Measurements from ENCODE around the gene ASTN1.

ASTN1 gene

GRCh38 chr1:176876966-176877515, 287.5 kb downstream of the ASTN1 start:
- Histone ChIP-seq H3K9ac (ENCODE audit: low read depth in 1 of 2, low read length in 2 of 2) (no peak overlapping the region), H3K4me3 (ENCODE audit: low read depth in 1 of 2, low read length in 2 of 2) (no peak overlapping the region), H3K9me3 (ENCODE audit: control insufficient read depth in 1 of 2, low read length in 2 of 2) (no peaks in the 10 kb centered on the region), H3K4me1 (ENCODE audit: control insufficient read depth in 1 of 2, insufficient read depth in 2 of 2, low read length in 2 of 2) (no peaks in the 10 kb centered on the region), H3K27ac (ENCODE audit: low read depth, low read length) (no peak overlapping the region), H3K36me3 (ENCODE audit: control insufficient read depth in 1 of 2, insufficient read depth in 2 of 2, low read length in 2 of 2) (no peaks in the 10 kb centered on the region), H3K27me3 (ENCODE audit: control insufficient read depth in 1 of 2, insufficient read depth in 2 of 2, low read length in 2 of 2) (no peaks in the 10 kb centered on the region)

- H3K27ac ChIP-seq (ENCODE audit: low read depth, low read length): no peak overlapping the region
Measured at GRCh38 chr1:176869577-176869976, 294.9 kb downstream of the ASTN1 start.

GRCh38 chr1:176866011-176866714, 298.3 kb downstream of the ASTN1 start:
- no peaks in the 10 kb centered on the region for H3K4me1 ChIP-seq (ENCODE audit: control insufficient read depth in 1 of 2, insufficient read depth in 2 of 2, low read length in 2 of 2)
- H3K9ac ChIP-seq (ENCODE audit: low read depth in 1 of 2, low read length in 2 of 2): no peak overlapping the region
- no peaks in the 10 kb centered on the region for H3K9me3 ChIP-seq (ENCODE audit: control insufficient read depth in 1 of 2, low read length in 2 of 2)
- no peak overlapping the region for H3K27ac ChIP-seq (ENCODE audit: low read depth, low read length)
- no peaks in the 10 kb centered on the region for H3K27me3 ChIP-seq (ENCODE audit: control insufficient read depth in 1 of 2, insufficient read depth in 2 of 2, low read length in 2 of 2)
- no peaks in the 10 kb centered on the region for H3K36me3 ChIP-seq (ENCODE audit: control insufficient read depth in 1 of 2, insufficient read depth in 2 of 2, low read length in 2 of 2)
- H3K4me3 ChIP-seq (ENCODE audit: low read depth in 1 of 2, low read length in 2 of 2): no peak overlapping the region

More at GRCh38 chr1:176869577-176869976, 294.9 kb downstream of the ASTN1 start:
- no peaks in the 10 kb centered on the region for H3K27me3 ChIP-seq (ENCODE audit: control insufficient read depth in 1 of 2, insufficient read depth in 2 of 2, low read length in 2 of 2)
- H3K4me1 ChIP-seq (ENCODE audit: control insufficient read depth in 1 of 2, insufficient read depth in 2 of 2, low read length in 2 of 2): no peaks in the 10 kb centered on the region
- H3K4me3 ChIP-seq (ENCODE audit: low read depth in 1 of 2, low read length in 2 of 2): no peak overlapping the region
- H3K9ac ChIP-seq (ENCODE audit: low read depth in 1 of 2, low read length in 2 of 2): no peak overlapping the region
- H3K36me3 ChIP-seq (ENCODE audit: control insufficient read depth in 1 of 2, insufficient read depth in 2 of 2, low read length in 2 of 2): no peaks in the 10 kb centered on the region
- H3K9me3 ChIP-seq (ENCODE audit: control insufficient read depth in 1 of 2, low read length in 2 of 2): no peaks in the 10 kb centered on the region

GRCh38 chr1:176864211-176864610, 300.3 kb downstream of the ASTN1 start:
- H3K9ac ChIP-seq (ENCODE audit: low read depth in 1 of 2, low read length in 2 of 2): no peak overlapping the region
- H3K4me3 ChIP-seq (ENCODE audit: low read depth in 1 of 2, low read length in 2 of 2): no peak overlapping the region
- no peak overlapping the region for H3K27ac ChIP-seq (ENCODE audit: low read depth, low read length)
- no peaks in the 10 kb centered on the region for H3K36me3 ChIP-seq (ENCODE audit: control insufficient read depth in 1 of 2, insufficient read depth in 2 of 2, low read length in 2 of 2)
- no peaks in the 10 kb centered on the region for H3K4me1 ChIP-seq (ENCODE audit: control insufficient read depth in 1 of 2, insufficient read depth in 2 of 2, low read length in 2 of 2)
- no peaks in the 10 kb centered on the region for H3K9me3 ChIP-seq (ENCODE audit: control insufficient read depth in 1 of 2, low read length in 2 of 2)
- no peaks in the 10 kb centered on the region for H3K27me3 ChIP-seq (ENCODE audit: control insufficient read depth in 1 of 2, insufficient read depth in 2 of 2, low read length in 2 of 2)

- H3K27me3 ChIP-seq (ENCODE audit: control insufficient read depth in 1 of 2, insufficient read depth in 2 of 2, low read length in 2 of 2): no peaks in the 10 kb centered on the region
- H3K9ac ChIP-seq (ENCODE audit: low read depth in 1 of 2, low read length in 2 of 2): no peak overlapping the region
- H3K27ac ChIP-seq (ENCODE audit: low read depth, low read length): no peak overlapping the region
- H3K4me3 ChIP-seq (ENCODE audit: low read depth in 1 of 2, low read length in 2 of 2): no peak overlapping the region
- H3K36me3 ChIP-seq (ENCODE audit: control insufficient read depth in 1 of 2, insufficient read depth in 2 of 2, low read length in 2 of 2): no peaks in the 10 kb centered on the region
- H3K4me1 ChIP-seq (ENCODE audit: control insufficient read depth in 1 of 2, insufficient read depth in 2 of 2, low read length in 2 of 2): no peaks in the 10 kb centered on the region
- H3K9me3 ChIP-seq (ENCODE audit: control insufficient read depth in 1 of 2, low read length in 2 of 2): no peaks in the 10 kb centered on the region
Measured at GRCh38 chr1:176863613-176864012, 300.9 kb downstream of the ASTN1 start.

- no peak overlapping the region for H3K9ac ChIP-seq (ENCODE audit: low read depth in 1 of 2, low read length in 2 of 2)
- no peaks in the 10 kb centered on the region for H3K4me1 ChIP-seq (ENCODE audit: control insufficient read depth in 1 of 2, insufficient read depth in 2 of 2, low read length in 2 of 2)
- H3K4me3 ChIP-seq (ENCODE audit: low read depth in 1 of 2, low read length in 2 of 2): no peak overlapping the region
- no peaks in the 10 kb centered on the region for H3K36me3 ChIP-seq (ENCODE audit: control insufficient read depth in 1 of 2, insufficient read depth in 2 of 2, low read length in 2 of 2)
- H3K27me3 ChIP-seq (ENCODE audit: control insufficient read depth in 1 of 2, insufficient read depth in 2 of 2, low read length in 2 of 2): no peaks in the 10 kb centered on the region
- no peak overlapping the region for H3K27ac ChIP-seq (ENCODE audit: low read depth, low read length)
- H3K9me3 ChIP-seq (ENCODE audit: control insufficient read depth in 1 of 2, low read length in 2 of 2): no peaks in the 10 kb centered on the region
Measured at GRCh38 chr1:176858433-176858916, 306.0 kb downstream of the ASTN1 start.

GRCh38 chr1:176857632-176858031, 306.9 kb downstream of the ASTN1 start:
- no peaks in the 10 kb centered on the region for H3K9me3 ChIP-seq (ENCODE audit: control insufficient read depth in 1 of 2, low read length in 2 of 2)
- no peak overlapping the region for H3K27ac ChIP-seq (ENCODE audit: low read depth, low read length)
- no peak overlapping the region for H3K9ac ChIP-seq (ENCODE audit: low read depth in 1 of 2, low read length in 2 of 2)
- no peak overlapping the region for H3K4me3 ChIP-seq (ENCODE audit: low read depth in 1 of 2, low read length in 2 of 2)
- H3K4me1 ChIP-seq (ENCODE audit: control insufficient read depth in 1 of 2, insufficient read depth in 2 of 2, low read length in 2 of 2): no peaks in the 10 kb centered on the region
- no peaks in the 10 kb centered on the region for H3K36me3 ChIP-seq (ENCODE audit: control insufficient read depth in 1 of 2, insufficient read depth in 2 of 2, low read length in 2 of 2)
- H3K27me3 ChIP-seq (ENCODE audit: control insufficient read depth in 1 of 2, insufficient read depth in 2 of 2, low read length in 2 of 2): no peaks in the 10 kb centered on the region

- Histone ChIP-seq H3K4me1 (ENCODE audit: control insufficient read depth in 1 of 2, insufficient read depth in 2 of 2, low read length in 2 of 2) (no peaks in the 10 kb centered on the region), H3K9ac (ENCODE audit: low read depth in 1 of 2, low read length in 2 of 2) (no peak overlapping the region), H3K36me3 (ENCODE audit: control insufficient read depth in 1 of 2, insufficient read depth in 2 of 2, low read length in 2 of 2) (no peaks in the 10 kb centered on the region), H3K9me3 (ENCODE audit: control insufficient read depth in 1 of 2, low read length in 2 of 2) (no peaks in the 10 kb centered on the region), H3K27ac (ENCODE audit: low read depth, low read length) (no peak overlapping the region), H3K27me3 (ENCODE audit: control insufficient read depth in 1 of 2, insufficient read depth in 2 of 2, low read length in 2 of 2) (no peaks in the 10 kb centered on the region), H3K4me3 (ENCODE audit: low read depth in 1 of 2, low read length in 2 of 2) (no peak overlapping the region)
Measured at GRCh38 chr1:176854758-176855745, 309.5 kb downstream of the ASTN1 start.

GRCh38 chr1:176854121-176854520, 310.4 kb downstream of the ASTN1 start:
- no peak overlapping the region for H3K4me3 ChIP-seq (ENCODE audit: low read depth in 1 of 2, low read length in 2 of 2)
- no peaks in the 10 kb centered on the region for H3K4me1 ChIP-seq (ENCODE audit: control insufficient read depth in 1 of 2, insufficient read depth in 2 of 2, low read length in 2 of 2)
- no peaks in the 10 kb centered on the region for H3K36me3 ChIP-seq (ENCODE audit: control insufficient read depth in 1 of 2, insufficient read depth in 2 of 2, low read length in 2 of 2)
- no peaks in the 10 kb centered on the region for H3K9me3 ChIP-seq (ENCODE audit: control insufficient read depth in 1 of 2, low read length in 2 of 2)
- no peaks in the 10 kb centered on the region for H3K27me3 ChIP-seq (ENCODE audit: control insufficient read depth in 1 of 2, insufficient read depth in 2 of 2, low read length in 2 of 2)
- H3K9ac ChIP-seq (ENCODE audit: low read depth in 1 of 2, low read length in 2 of 2): no peak overlapping the region
- H3K27ac ChIP-seq (ENCODE audit: low read depth, low read length): no peak overlapping the region

GRCh38 chr1:176853503-176853902, 311.0 kb downstream of the ASTN1 start:
- Histone ChIP-seq H3K4me1 (ENCODE audit: control insufficient read depth in 1 of 2, insufficient read depth in 2 of 2, low read length in 2 of 2) (no peaks in the 10 kb centered on the region), H3K27me3 (ENCODE audit: control insufficient read depth in 1 of 2, insufficient read depth in 2 of 2, low read length in 2 of 2) (no peaks in the 10 kb centered on the region), H3K9me3 (ENCODE audit: control insufficient read depth in 1 of 2, low read length in 2 of 2) (no peaks in the 10 kb centered on the region), H3K9ac (ENCODE audit: low read depth in 1 of 2, low read length in 2 of 2) (no peak overlapping the region), H3K36me3 (ENCODE audit: control insufficient read depth in 1 of 2, insufficient read depth in 2 of 2, low read length in 2 of 2) (no peaks in the 10 kb centered on the region), H3K4me3 (ENCODE audit: low read depth in 1 of 2, low read length in 2 of 2) (no peak overlapping the region), H3K27ac (ENCODE audit: low read depth, low read length) (no peak overlapping the region)
